Ovary (tissue), 9 donors: Measurements from ENCODE around the gene SUSD5. TPM values are rescaled to one million over a fixed set of nuclear protein-coding genes. Genes with fewer than 3 reads are reported as not detected.

ENCODE experiments used
- DNase-seq, 5 donors: peaks; one replicate each; pipeline ENCODE4 v3.0.0-alpha.2; 2019 to 2020
- H3K27ac ChIP-seq, 2 donors: fragments of 200-600 bp; one replicate each; pipeline versions ENCODE4 v1.5.1 to v1.8.0; 2019 to 2022
- H3K27me3 ChIP-seq: fragments of 200-600 bp; one replicate; pipeline ENCODE4 v1.8.0; 2022
- H3K36me3 ChIP-seq: fragments of 200-600 bp; sonication (generic); one replicate; pipeline ENCODE4 v1.5.1; 2019
- H3K4me1 ChIP-seq: one replicate; pipeline ENCODE4 v1.8.1; 2013; ENCODE audit warnings: mild to moderate bottlenecking, moderate library complexity; ENCODE audit not compliant: insufficient read depth
- H3K4me3 ChIP-seq: fragments of 200-600 bp; sonication (generic); one replicate; pipeline ENCODE4 v1.5.1; 2017
- H3K9me3 ChIP-seq, 2 donors: fragments of 200-600 bp in 1 of 2; sonication (generic) in 1 of 2; one replicate each; pipeline versions ENCODE4 v1.5.1 to v1.8.1; 2013 to 2019; ENCODE audit warnings: mild to moderate bottlenecking in 1 of 2, moderate library complexity in 1 of 2
- EP300 ChIP-seq: sonication (generic); formaldehyde crosslinking; IDR thresholded peaks from one replicate; pipeline ENCODE4 v1.6.1; 2017; ENCODE audit warnings: antibody characterized with exemption
- POLR2A ChIP-seq: fragments of 450-650 bp; IDR thresholded peaks from one replicate; pipeline ENCODE4 v1.6.1; 2017; ENCODE audit warnings: antibody characterized with exemption, mild to moderate bottlenecking, moderate library complexity
- WGBS, 3 donors: extraction: QIAGEN DNeasy Blood & Tissue Kit in 1 of 3; methylation state at CpG; one replicate each; pipeline versions ENCODE4 v1.1.5 to v1.1.7; 2013 to 2017; 5-methylcytosine and 5-hydroxymethylcytosine counted together
- intact Hi-C, 4 donors: fragments of 100-400 bp; cut with DNase I; formaldehyde crosslinking; loops; one replicate each; pipeline versions ENCODE4 v1.11.0 to v1.15.1; 2022 to 2023
- polyA plus RNA-seq, 2 donors: library from polyadenylated mRNA; stranded (reverse); fragments of 200-250 nt in 1 of 2; fragments of 350-450 nt in 1 of 2; fragmentation: Illumina TruSeq in 1 of 2; extraction: RNeasy Lipid Tissue Mini Kit (QIAGEN cat#74804) in 1 of 2; gene quantifications; one replicate each; pipeline ENCODE4 v1.2.3, GENCODE V29; 2013 to 2014
- total RNA-seq, 7 donors: library from RNA; depleted of rRNA in 2 of 7; stranded (reverse); fragments of >200 nt in 2 of 7; fragmentation: NEBNext Ultra II Directional in 3 of 7; extraction: Animal tissue kit (Norgen Biotek cat#: 25700) in 3 of 7; gene quantifications; one replicate each; pipeline versions ENCODE4 v1.1.0 to v1.2.4, GENCODE V29; 2016 to 2023
- TF ChIP-seq, protein P1 (sequence below), 3 donors: fragments of 450-650 bp in 2 of 3; fragments of 200-600 bp in 1 of 3; IDR thresholded peaks; one replicate each; pipeline versions ENCODE4 v1.5.1 to v1.8.0; 2016 to 2022; ENCODE audit warnings: antibody characterized with exemption in 3 of 3, mild to moderate bottlenecking in 1 of 3
- donor health status: DM: no; HTN: no; CAD: no; lungs with moderate emphysema.
- donor health status: DM: no; HTN: no; CAD: no.
- donor health status: Bipolar disorder and iron deficiency.
- donor health status: DM: yes; HTN: yes; CAD: no.
- donor health status: DM: no; HTN: no; CAD: no.
- donor health status: DM: yes; HTN: yes; CAD: no.

SUSD5 gene
- total and polyA plus RNA-seq, 9 donors: 0.24 to 16.0 (median 2.7) TPM

GRCh38 chr3:33152363-33153360, 65.9 kb downstream of the SUSD5 start:
- no peaks in the 10 kb centered on the region for H3K27me3 ChIP-seq
- no peaks in the 10 kb centered on the region for H3K9me3 ChIP-seq
- no peak for TF ChIP-seq POLR2A
- TF ChIP-seq, protein P1, sequence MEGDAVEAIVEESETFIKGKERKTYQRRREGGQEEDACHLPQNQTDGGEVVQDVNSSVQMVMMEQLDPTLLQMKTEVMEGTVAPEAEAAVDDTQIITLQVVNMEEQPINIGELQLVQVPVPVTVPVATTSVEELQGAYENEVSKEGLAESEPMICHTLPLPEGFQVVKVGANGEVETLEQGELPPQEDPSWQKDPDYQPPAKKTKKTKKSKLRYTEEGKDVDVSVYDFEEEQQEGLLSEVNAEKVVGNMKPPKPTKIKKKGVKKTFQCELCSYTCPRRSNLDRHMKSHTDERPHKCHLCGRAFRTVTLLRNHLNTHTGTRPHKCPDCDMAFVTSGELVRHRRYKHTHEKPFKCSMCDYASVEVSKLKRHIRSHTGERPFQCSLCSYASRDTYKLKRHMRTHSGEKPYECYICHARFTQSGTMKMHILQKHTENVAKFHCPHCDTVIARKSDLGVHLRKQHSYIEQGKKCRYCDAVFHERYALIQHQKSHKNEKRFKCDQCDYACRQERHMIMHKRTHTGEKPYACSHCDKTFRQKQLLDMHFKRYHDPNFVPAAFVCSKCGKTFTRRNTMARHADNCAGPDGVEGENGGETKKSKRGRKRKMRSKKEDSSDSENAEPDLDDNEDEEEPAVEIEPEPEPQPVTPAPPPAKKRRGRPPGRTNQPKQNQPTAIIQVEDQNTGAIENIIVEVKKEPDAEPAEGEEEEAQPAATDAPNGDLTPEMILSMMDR (IDR thresholded peaks at IDR 0.05): no peak
- no peak for TF ChIP-seq EP300
- intact Hi-C loops: no loop called here
- H3K27ac ChIP-seq: no peak overlapping the region
- DNase-seq: no peak
- no peak overlapping the region for H3K4me3 ChIP-seq
- peaks cover 2% of the 10 kb centered on the region for H3K4me1 ChIP-seq
- 93 to 96% (median 96%) methylated on average over 19 of the region's 19 CpGs for WGBS, 3 donors
- H3K36me3 ChIP-seq: no peaks in the 10 kb centered on the region

DNA sequence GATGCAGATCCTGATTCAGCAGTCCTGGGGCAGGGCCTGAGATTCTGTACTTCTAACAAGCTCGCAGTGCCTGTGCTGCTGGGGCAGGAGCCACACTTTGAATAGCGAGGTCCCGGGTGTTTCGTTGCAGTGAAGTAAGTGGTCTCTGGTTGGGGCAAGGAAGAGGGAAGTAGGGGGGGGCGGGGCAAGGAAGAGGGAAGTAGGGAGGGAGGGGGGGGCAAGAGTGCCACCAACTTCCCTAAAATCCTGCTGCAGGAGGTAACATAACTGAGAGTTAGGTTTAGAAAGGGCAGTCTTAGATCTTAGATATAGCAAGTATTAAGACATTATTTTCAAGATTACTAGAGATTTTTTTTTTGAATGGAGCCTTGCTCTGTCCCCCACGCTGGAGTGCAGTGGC, 69.3 kb downstream of the SUSD5 start:
- TF ChIP-seq EP300: no peak
- TF ChIP-seq, protein P1 (IDR thresholded peaks at IDR 0.05): no peak
- TF ChIP-seq POLR2A: no peak
- 89 to 93% (median 92%) methylated on average over 5 of the region's 6 CpGs for WGBS, 3 donors
- intact Hi-C loops: no loop called here
- no peak overlapping the region for H3K27ac ChIP-seq
- no peak for DNase-seq
- H3K36me3 ChIP-seq: no peaks in the 10 kb centered on the region
- no peaks in the 10 kb centered on the region for H3K9me3 ChIP-seq
- H3K27me3 ChIP-seq: no peaks in the 10 kb centered on the region
- H3K4me3 ChIP-seq: no peak overlapping the region
- H3K4me1 ChIP-seq: peaks cover 6% of the 10 kb centered on the region

GRCh38 chr3:33146791-33147445, 71.7 kb downstream of the SUSD5 start:
- TF ChIP-seq EP300 (no peak), POLR2A (no peak)
- TF ChIP-seq, protein P1 (IDR thresholded peaks at IDR 0.05): no peak
- Histone ChIP-seq H3K4me3 (no peak overlapping the region), H3K4me1 (peaks cover 6% of the 10 kb centered on the region), H3K27ac (no peak overlapping the region), H3K9me3 (no peaks in the 10 kb centered on the region), H3K36me3 (no peaks in the 10 kb centered on the region), H3K27me3 (no peaks in the 10 kb centered on the region)
- 51 to 57% (median 55%) methylated on average over 8 of the region's 8 CpGs for WGBS, 3 donors
- intact Hi-C loops: no loop called here
- no peak for DNase-seq

DNA sequence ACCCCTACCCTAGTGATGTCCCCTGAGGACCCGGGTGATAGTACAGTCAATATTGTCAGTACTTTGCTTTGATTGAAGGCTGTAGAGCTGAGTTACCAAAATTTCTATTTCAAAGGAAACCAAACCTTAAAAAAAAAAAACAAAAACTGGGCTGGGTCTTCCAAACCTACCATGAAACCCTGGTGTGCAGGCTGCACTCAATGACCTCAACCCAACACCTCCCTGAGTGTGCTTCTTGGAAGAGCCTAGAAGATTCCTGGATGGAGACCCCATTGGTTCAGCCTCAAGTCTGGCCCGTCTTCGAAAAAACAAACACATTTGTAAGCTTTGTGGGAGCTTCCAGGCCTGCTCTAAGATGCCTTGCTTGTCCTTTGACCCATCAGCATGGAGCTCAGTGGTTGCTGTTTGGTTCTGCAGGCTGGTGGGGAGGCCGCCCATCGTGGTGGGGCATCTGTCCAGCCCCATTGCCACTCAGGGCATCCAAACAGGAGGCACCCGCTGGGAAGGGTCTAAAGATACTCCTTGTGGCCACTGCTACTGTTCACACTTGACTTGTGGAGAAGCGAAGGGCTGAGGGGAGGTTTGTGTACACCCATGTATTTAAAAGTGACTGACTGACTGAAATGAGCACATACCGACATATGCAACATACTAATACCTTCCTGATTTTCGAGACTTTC, 72.6 kb downstream of the SUSD5 start:
- no peaks in the 10 kb centered on the region for H3K36me3 ChIP-seq
- no peak for TF ChIP-seq POLR2A
- TF ChIP-seq, protein P1 (IDR thresholded peaks at IDR 0.05): no peak
- no peak for TF ChIP-seq EP300

More for the DNA sequence above, 72.6 kb downstream of the SUSD5 start:
- Histone ChIP-seq H3K4me3 (no peak overlapping the region), H3K9me3 (no peaks in the 10 kb centered on the region), H3K4me1 (peaks cover 6% of the 10 kb centered on the region), H3K27ac (no peak overlapping the region), H3K27me3 (no peaks in the 10 kb centered on the region)
- no peak for DNase-seq
- 79 to 82% (median 80%) methylated on average over 9 of the region's 9 CpGs for WGBS, 3 donors
- intact Hi-C loops: no loop called here
